Vagina (tissue), 2 donors: Measurements from ENCODE around the gene SMC3. TPM values are rescaled to one million over a fixed set of nuclear protein-coding genes. Genes with fewer than 3 reads are reported as not detected.

ENCODE experiments used
- DNase-seq, 2 donors: peaks; one replicate each; pipeline ENCODE4 v3.0.0-alpha.2; 2017; ENCODE audit errors: extremely low spot score in 2 of 2
- H3K27ac ChIP-seq: fragments of 200-600 bp; sonication (generic); one replicate; pipeline ENCODE4 v1.5.1; 2019
- H3K27me3 ChIP-seq: fragments of 200-600 bp; sonication (generic); one replicate; pipeline ENCODE4 v1.5.1; 2019
- H3K36me3 ChIP-seq, 2 donors: fragments of 200-600 bp; sonication (generic); one replicate each; pipeline ENCODE4 v1.5.1; 2017 to 2019
- H3K4me1 ChIP-seq: fragments of 200-600 bp; sonication (generic); one replicate; pipeline ENCODE4 v1.5.1; 2019
- H3K4me3 ChIP-seq, 2 donors: fragments of 200-600 bp; sonication (generic); 1 replicate in 1 of 2; 2 replicates in 1 of 2; pipeline ENCODE4 v1.5.1; 2016 to 2019
- H3K9me3 ChIP-seq: fragments of 200-600 bp; sonication (generic); one replicate; pipeline ENCODE4 v1.5.1; 2019
- POLR2A ChIP-seq, 2 donors: fragments of 450-650 bp; IDR thresholded peaks; one replicate each; pipeline ENCODE4 v1.6.1; 2017; ENCODE audit warnings: antibody characterized with exemption in 2 of 2, mild to moderate bottlenecking in 2 of 2, moderate library complexity in 2 of 2
- POLR2AphosphoS5 ChIP-seq, 2 donors: sonication (generic); formaldehyde crosslinking; IDR thresholded peaks; one replicate each; pipeline ENCODE4 v1.9.0; 2017; ENCODE audit warnings: antibody characterized with exemption in 2 of 2, mild to moderate bottlenecking in 2 of 2, low read depth in 1 of 2; ENCODE audit not compliant: insufficient read depth in 1 of 2
- intact Hi-C: fragments of 100-400 bp; cut with DNase I; formaldehyde crosslinking; loops from one replicate; pipeline ENCODE4 v1.15.1; 2023
- total RNA-seq: library from RNA; depleted of rRNA; stranded (reverse); fragments of >200 nt; gene quantifications from one replicate; pipeline ENCODE4 v1.2.3, GENCODE V29; 2016
- TF ChIP-seq, protein P1 (sequence below), 3 experiments: fragments of 450-650 bp in 2 of 3; fragments of 200-600 bp in 1 of 3; sonication (generic) in 1 of 3; IDR thresholded peaks; one replicate each; pipeline ENCODE4 v1.5.1; 2017 to 2019; ENCODE audit warnings: antibody characterized with exemption in 3 of 3, mild to moderate bottlenecking in 2 of 3, moderate library complexity in 2 of 3

SMC3 gene
- total RNA-seq, 1 donor from 2014 or later = 27.5 TPM

DNA sequence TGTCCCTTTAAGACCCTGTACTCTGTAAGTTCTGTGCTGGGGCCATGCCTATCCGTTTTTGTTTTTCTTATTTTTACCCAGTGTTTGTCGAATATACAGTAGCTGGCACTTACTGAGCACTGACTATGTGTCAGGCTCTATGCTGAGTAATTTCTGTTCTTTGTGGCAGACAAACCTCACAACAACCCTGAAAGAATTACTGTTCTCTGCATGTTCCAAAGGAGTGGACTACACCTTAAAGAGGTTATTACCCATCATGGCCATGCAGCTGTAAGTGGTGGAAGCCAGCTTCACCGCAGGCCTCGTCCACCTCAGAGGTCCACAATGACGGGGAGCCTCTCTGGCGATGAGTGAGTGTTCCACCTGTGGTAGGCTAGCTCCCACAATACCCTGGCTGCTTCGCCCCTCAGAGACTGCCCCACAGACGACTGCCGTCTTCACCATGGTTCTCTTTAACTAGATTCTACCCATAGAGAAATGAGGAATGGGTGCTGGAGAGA is 46.6 kb downstream of the SMC3 start:
- TF ChIP-seq POLR2AphosphoS5 (IDR thresholded peaks at IDR 0.05; ENCODE audit: insufficient read depth in 1 of 2, low read depth in 1 of 2) (no peak), POLR2A (IDR thresholded peaks at IDR 0.05) (no peak)
- TF ChIP-seq, protein P1, sequence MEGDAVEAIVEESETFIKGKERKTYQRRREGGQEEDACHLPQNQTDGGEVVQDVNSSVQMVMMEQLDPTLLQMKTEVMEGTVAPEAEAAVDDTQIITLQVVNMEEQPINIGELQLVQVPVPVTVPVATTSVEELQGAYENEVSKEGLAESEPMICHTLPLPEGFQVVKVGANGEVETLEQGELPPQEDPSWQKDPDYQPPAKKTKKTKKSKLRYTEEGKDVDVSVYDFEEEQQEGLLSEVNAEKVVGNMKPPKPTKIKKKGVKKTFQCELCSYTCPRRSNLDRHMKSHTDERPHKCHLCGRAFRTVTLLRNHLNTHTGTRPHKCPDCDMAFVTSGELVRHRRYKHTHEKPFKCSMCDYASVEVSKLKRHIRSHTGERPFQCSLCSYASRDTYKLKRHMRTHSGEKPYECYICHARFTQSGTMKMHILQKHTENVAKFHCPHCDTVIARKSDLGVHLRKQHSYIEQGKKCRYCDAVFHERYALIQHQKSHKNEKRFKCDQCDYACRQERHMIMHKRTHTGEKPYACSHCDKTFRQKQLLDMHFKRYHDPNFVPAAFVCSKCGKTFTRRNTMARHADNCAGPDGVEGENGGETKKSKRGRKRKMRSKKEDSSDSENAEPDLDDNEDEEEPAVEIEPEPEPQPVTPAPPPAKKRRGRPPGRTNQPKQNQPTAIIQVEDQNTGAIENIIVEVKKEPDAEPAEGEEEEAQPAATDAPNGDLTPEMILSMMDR (IDR thresholded peaks at IDR 0.05) = no peak
- Histone ChIP-seq H3K36me3 (no peaks in the 10 kb centered on the region), H3K4me3 (no peak overlapping the region), H3K9me3 (no peaks in the 10 kb centered on the region), H3K4me1 (no peaks in the 10 kb centered on the region), H3K27ac (no peak overlapping the region), H3K27me3 (no peaks in the 10 kb centered on the region)
- intact Hi-C loops = no loop called here
- DNase-seq = no peak

DNA sequence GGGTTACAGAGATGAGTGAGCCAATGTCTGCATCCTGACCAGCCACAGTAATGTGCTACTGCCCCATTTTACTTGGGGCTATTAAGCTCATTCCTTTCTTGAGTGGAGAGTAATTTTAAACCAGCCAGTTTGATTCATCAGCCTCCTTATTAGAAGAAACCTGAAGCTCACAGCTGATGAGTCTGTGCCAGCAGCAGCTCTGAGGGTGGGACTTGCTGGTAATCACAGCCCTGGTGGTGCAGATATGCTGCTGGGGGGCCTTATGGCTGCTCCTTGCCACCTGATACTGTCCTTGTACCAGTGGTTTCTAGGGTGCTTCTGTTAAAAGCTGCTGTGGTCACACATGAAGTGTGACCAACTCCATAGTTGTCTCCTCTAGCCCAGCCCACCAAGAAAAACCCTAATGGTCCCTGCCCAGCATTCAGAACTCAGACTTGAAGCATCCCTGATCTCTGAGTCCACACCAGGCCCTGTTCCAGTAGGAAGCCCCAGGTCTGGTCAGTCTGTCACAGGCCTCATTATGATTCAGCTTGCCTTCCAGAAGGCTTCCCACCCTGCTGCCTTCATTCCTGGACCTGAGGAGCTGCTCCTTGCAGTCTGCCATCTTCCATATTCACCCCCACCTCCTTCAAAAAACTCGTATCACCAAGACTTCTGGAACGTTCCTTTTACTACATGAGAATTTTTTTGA is 47.7 kb downstream of the SMC3 start:
- Histone ChIP-seq H3K27ac (no peak overlapping the region), H3K4me3 (no peak overlapping the region), H3K4me1 (no peaks in the 10 kb centered on the region), H3K27me3 (no peaks in the 10 kb centered on the region), H3K36me3 (no peaks in the 10 kb centered on the region), H3K9me3 (no peaks in the 10 kb centered on the region)
- no peak for DNase-seq
- TF ChIP-seq POLR2AphosphoS5 (IDR thresholded peaks at IDR 0.05; ENCODE audit: insufficient read depth in 1 of 2, low read depth in 1 of 2) (no peak), POLR2A (IDR thresholded peaks at IDR 0.05) (no peak)
- TF ChIP-seq, protein P1 (IDR thresholded peaks at IDR 0.05) = no peak
- intact Hi-C loops = no loop called here

DNA sequence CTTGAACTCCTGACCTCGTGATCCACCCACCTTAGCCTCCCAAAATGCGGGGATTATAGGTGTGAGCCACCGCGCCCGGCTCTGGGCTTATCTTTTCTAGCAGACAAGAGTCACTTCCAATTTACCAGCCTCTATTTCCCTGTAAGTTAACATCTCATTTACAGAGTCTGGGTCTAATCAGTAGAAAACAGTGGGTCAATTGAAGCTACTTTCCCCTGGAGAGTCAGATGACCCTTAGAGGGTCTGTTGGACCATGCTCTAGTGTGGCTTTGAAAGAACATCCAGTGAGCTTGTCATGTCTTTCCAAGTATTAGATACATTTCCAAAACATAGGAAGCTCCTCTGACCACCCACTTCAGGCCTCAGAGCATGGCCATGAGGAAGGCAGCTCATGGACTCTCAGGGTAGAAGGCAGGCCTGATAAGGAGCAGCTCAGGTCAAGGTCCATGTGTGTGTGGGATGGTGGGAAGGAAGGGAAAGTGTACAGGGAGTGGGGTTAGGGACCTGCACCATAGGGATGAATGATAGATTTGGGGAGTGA is 49.1 kb downstream of the SMC3 start:
- TF ChIP-seq, protein P1 (IDR thresholded peaks at IDR 0.05) = no peak
- intact Hi-C loops = no loop called here

DNA sequence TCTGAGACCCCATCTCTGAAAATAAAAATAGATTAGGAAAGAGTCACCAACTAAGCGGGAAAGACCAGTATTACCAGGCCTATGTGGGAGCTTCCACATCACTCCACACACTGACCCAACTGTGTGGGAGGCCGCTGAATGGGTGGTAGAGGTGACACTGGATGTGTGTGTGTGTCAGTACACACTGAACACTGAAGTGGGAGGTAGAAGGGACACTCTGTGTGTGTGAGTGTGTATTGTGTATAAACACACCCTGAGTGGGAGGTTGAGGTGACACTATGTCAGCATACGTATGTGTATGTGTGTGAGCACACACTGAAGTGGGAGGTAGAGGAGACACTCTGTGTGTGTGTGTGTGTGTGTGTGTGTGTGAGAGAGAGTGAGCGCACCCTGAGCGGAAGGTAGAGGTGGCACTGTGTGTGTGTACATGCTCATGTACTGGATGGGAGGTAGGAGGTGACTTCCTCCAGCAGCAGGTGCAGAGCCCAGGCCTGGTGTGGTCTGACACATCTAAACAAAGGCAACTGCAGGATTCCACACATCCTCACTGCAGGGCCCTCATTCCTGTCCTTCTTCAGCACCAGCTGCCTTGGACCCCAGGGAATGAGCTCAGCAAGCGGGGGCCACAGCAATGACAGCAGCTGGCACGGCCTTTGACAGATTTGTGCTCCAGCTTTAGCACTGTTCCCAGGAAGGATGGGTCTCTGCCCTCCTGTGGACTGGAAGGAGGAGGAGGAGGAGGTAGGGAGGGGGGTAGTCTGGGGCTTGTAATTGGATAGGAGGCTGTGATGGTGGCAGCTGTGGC is 50.1 kb downstream of the SMC3 start:
- H3K4me3 ChIP-seq = no peak overlapping the region
- intact Hi-C loops = no loop called here
- H3K4me1 ChIP-seq = no peaks in the 10 kb centered on the region
- no peaks in the 10 kb centered on the region for H3K27me3 ChIP-seq
- TF ChIP-seq POLR2AphosphoS5 (IDR thresholded peaks at IDR 0.05; ENCODE audit: insufficient read depth in 1 of 2, low read depth in 1 of 2) (no peak), POLR2A (IDR thresholded peaks at IDR 0.05) (no peak)
- TF ChIP-seq, protein P1 (IDR thresholded peaks at IDR 0.05) = no peak
- DNase-seq = no peak
- H3K9me3 ChIP-seq = no peaks in the 10 kb centered on the region
- no peaks in the 10 kb centered on the region for H3K36me3 ChIP-seq
- H3K27ac ChIP-seq = no peak overlapping the region

More for the DNA sequence above, 49.1 kb downstream of the SMC3 start:
- H3K4me3 ChIP-seq = no peak overlapping the region
- H3K27me3 ChIP-seq = no peaks in the 10 kb centered on the region
- no peaks in the 10 kb centered on the region for H3K4me1 ChIP-seq
- no peak for DNase-seq
- H3K9me3 ChIP-seq = no peaks in the 10 kb centered on the region
- no peak overlapping the region for H3K27ac ChIP-seq
- no peaks in the 10 kb centered on the region for H3K36me3 ChIP-seq
